T-helper 2 cell treated with Interferon-gamma antibody and Interleukin-4, amounts not matched to agents 100 ng/mL and 5 ng/mL, for 36 hours (primary cell): ENCODE results near the gene PRPS1L1. TPM values are rescaled to one million over a fixed set of nuclear protein-coding genes. Genes with fewer than 3 reads are reported as not detected.

Source experiments
- intact Hi-C: fragments of 100-400 bp; cut with micrococcal nuclease; formaldehyde crosslinking; loops from one replicate; pipeline ENCODE4 v1.15.1; 2023
- total RNA-seq: library from RNA; stranded (reverse); gene quantifications from 2 replicates; pipeline ENCODE4 v1.2.3, GENCODE V29; 2022

The PRPS1L1 gene
- total RNA-seq, 1 donor from 2014 or later, result not detected

- intact Hi-C loops, result no loop called here
Observed at GRCh38 chr7:18016547-18017444, 10.8 kb downstream of the PRPS1L1 start.

- intact Hi-C loops, result no loop called here
Observed at GRCh38 chr7:18013936-18014335, 13.7 kb downstream of the PRPS1L1 start.

GRCh38 chr7:18004372-18004771, 23.3 kb downstream of the PRPS1L1 start:
- intact Hi-C loops, result no loop called here

GRCh38 chr7:18003286-18003994, 24.2 kb downstream of the PRPS1L1 start:
- intact Hi-C loops, result no loop called here

GRCh38 chr7:17998692-17999091, 29.0 kb downstream of the PRPS1L1 start:
- intact Hi-C loops, result no loop called here

GRCh38 chr7:17996442-17997223, 31.0 kb downstream of the PRPS1L1 start:
- intact Hi-C loops, result no loop called here

GRCh38 chr7:17996040-17996439, 31.6 kb downstream of the PRPS1L1 start:
- intact Hi-C loops, result no loop called here

GRCh38 chr7:17994079-17994850, 33.4 kb downstream of the PRPS1L1 start:
- intact Hi-C loops, result no loop called here

GRCh38 chr7:17991866-17992648, 35.6 kb downstream of the PRPS1L1 start:
- intact Hi-C loops, result loop anchor here (1.0 kb wide), 1 partner anchor 222 kb away; no protein-coding TSS in a partner anchor

- intact Hi-C loops, result no loop called here
Observed at GRCh38 chr7:17990761-17991160, 36.9 kb downstream of the PRPS1L1 start.

GRCh38 chr7:17989546-17989945, 38.1 kb downstream of the PRPS1L1 start:
- intact Hi-C loops, result no loop called here

- intact Hi-C loops, result no loop called here
Observed at GRCh38 chr7:17988858-17989257, 38.8 kb downstream of the PRPS1L1 start.

GRCh38 chr7:17988141-17988540, 39.5 kb downstream of the PRPS1L1 start:
- intact Hi-C loops, result no loop called here

GRCh38 chr7:17986851-17987250, 40.8 kb downstream of the PRPS1L1 start:
- intact Hi-C loops, result no loop called here

- intact Hi-C loops, result no loop called here
Observed at GRCh38 chr7:17985473-17986239, 42.0 kb downstream of the PRPS1L1 start.

- intact Hi-C loops, result no loop called here
Observed at GRCh38 chr7:17984288-17984687, 43.4 kb downstream of the PRPS1L1 start.

GRCh38 chr7:17983221-17984062, 44.2 kb downstream of the PRPS1L1 start:
- intact Hi-C loops, result no loop called here

- intact Hi-C loops, result no loop called here
Observed at GRCh38 chr7:17976952-17977351, 50.7 kb downstream of the PRPS1L1 start.
